Gastroesophageal sphincter (tissue), 4 donors: ENCODE results near the gene OLFM4. TPM values are rescaled to one million over a fixed set of nuclear protein-coding genes. Genes with fewer than 3 reads are reported as not detected.

Experiments used
- ATAC-seq: fragments of 150-250 bp; one replicate; pipeline ENCODE4 v1.9.1; 2016; ENCODE audit warnings: mild to moderate bottlenecking, moderate library complexity
- H3K27ac ChIP-seq, 4 donors: fragments of 200-600 bp; sonication (generic) in 3 of 4; 1 replicate in 3 of 4; 2 replicates in 1 of 4; pipeline ENCODE4 v1.5.1; 2016 to 2019
- H3K27me3 ChIP-seq: fragments of 200-600 bp; sonication (generic); one replicate; pipeline ENCODE4 v1.5.1; 2019
- H3K36me3 ChIP-seq, 2 donors: fragments of 200-600 bp; sonication (generic); one replicate each; pipeline ENCODE4 v1.5.1; 2019; ENCODE audit warnings: control low read depth in 1 of 2
- H3K4me1 ChIP-seq, 3 donors: fragments of 200-600 bp; sonication (generic); 1 replicate in 2 of 3; 2 replicates in 1 of 3; pipeline ENCODE4 v1.5.1; 2016 to 2019; ENCODE audit warnings: control low read depth in 2 of 3
- H3K4me3 ChIP-seq, 2 donors: fragments of 200-600 bp; sonication (generic); one replicate each; pipeline ENCODE4 v1.5.1; 2019; ENCODE audit warnings: mild to moderate bottlenecking in 1 of 2, moderate library complexity in 1 of 2
- H3K9me3 ChIP-seq, 3 donors: fragments of 200-600 bp; sonication (generic); one replicate each; pipeline ENCODE4 v1.5.1; 2017 to 2019; ENCODE audit warnings: control low read depth in 2 of 3
- CTCF ChIP-seq, 4 experiments: fragments of 200-600 bp in 2 of 4; fragments of 450-650 bp in 2 of 4; sonication (generic) in 1 of 4; IDR thresholded peaks; one replicate each; pipeline ENCODE4 v1.5.1; 2017 to 2019; ENCODE audit warnings: antibody characterized with exemption in 4 of 4, mild to moderate bottlenecking in 2 of 4, moderate library complexity in 2 of 4
- EP300 ChIP-seq: sonication (generic); formaldehyde crosslinking; IDR thresholded peaks from one replicate; pipeline ENCODE4 v1.6.1; 2017; ENCODE audit warnings: antibody characterized with exemption, mild to moderate bottlenecking
- POLR2A ChIP-seq, 2 donors: fragments of 450-650 bp; IDR thresholded peaks; one replicate each; pipeline ENCODE4 v1.6.1; 2017; ENCODE audit warnings: antibody characterized with exemption in 2 of 2, mild to moderate bottlenecking in 2 of 2, moderate library complexity in 1 of 2
- POLR2AphosphoS5 ChIP-seq: sonication (generic); formaldehyde crosslinking; IDR thresholded peaks from one replicate; pipeline ENCODE4 v1.6.1; 2017; ENCODE audit warnings: antibody characterized with exemption
- WGBS, 2 donors: methylation state at CpG; one replicate each; pipeline ENCODE4 v1.1.5; 2018; ENCODE audit warnings: low coverage in 1 of 2; 5-methylcytosine and 5-hydroxymethylcytosine counted together
- total RNA-seq, 4 donors: library from RNA; depleted of rRNA; stranded (reverse); fragments of >200 nt; gene quantifications; one replicate each; pipeline ENCODE4 v1.1.0, GENCODE V29; 2016

OLFM4 gene
- total RNA-seq, 4 donors from 2014 or later = 0.13 to 0.82 TPM; not detected in 2

- peaks cover 29% of the 10 kb centered on the region for H3K27me3 ChIP-seq
- H3K36me3 ChIP-seq = no peaks in the 10 kb centered on the region
- no peak overlapping the region for H3K4me3 ChIP-seq
- H3K9me3 ChIP-seq = no peaks in the 10 kb centered on the region
- 87 to 88% methylated on average over 4 to 8 of the region's 9 CpGs for WGBS, 2 donors
- no peaks in the 10 kb centered on the region for H3K4me1 ChIP-seq
- H3K27ac ChIP-seq = no peak overlapping the region
- no peak for TF ChIP-seq CTCF (IDR thresholded peaks at IDR 0.05)
- TF ChIP-seq POLR2A (IDR thresholded peaks at IDR 0.05) = no peak
- TF ChIP-seq EP300 = no peak
- TF ChIP-seq POLR2AphosphoS5 = no peak
- ATAC-seq = no peak
These were observed 32.4 kb downstream of the OLFM4 start for GRCh38 chr13:53060840-53061490.

- Histone ChIP-seq H3K4me1 (no peaks in the 10 kb centered on the region), H3K36me3 (no peaks in the 10 kb centered on the region), H3K9me3 (no peaks in the 10 kb centered on the region), H3K4me3 (no peak overlapping the region), H3K27ac (no peak overlapping the region), H3K27me3 (peaks cover 24% of the 10 kb centered on the region)
- WGBS, 2 donors = 27 to 41% methylated on average over 2 to 4 of the region's 4 CpGs
- TF ChIP-seq POLR2AphosphoS5 (no peak), EP300 (no peak), CTCF (IDR thresholded peaks at IDR 0.05) (no peak), POLR2A (IDR thresholded peaks at IDR 0.05) (no peak)
- ATAC-seq = peak; percentile 51
These were observed 36.1 kb downstream of the OLFM4 start for GRCh38 chr13:53064731-53065130.

- Histone ChIP-seq H3K4me1 (no peaks in the 10 kb centered on the region), H3K4me3 (no peak overlapping the region), H3K27me3 (peaks cover 20% of the 10 kb centered on the region), H3K9me3 (no peaks in the 10 kb centered on the region), H3K36me3 (no peaks in the 10 kb centered on the region), H3K27ac (no peak overlapping the region)
- ATAC-seq = no peak
- WGBS, 2 donors = 83% methylated on average over 2 of the region's 2 CpGs; no CpG with 5 or more reads in 1 of the 2 donors
- TF ChIP-seq POLR2A (IDR thresholded peaks at IDR 0.05) (no peak), CTCF (IDR thresholded peaks at IDR 0.05) (no peak), EP300 (no peak), POLR2AphosphoS5 (no peak)
These were observed 37.8 kb downstream of the OLFM4 start for GRCh38 chr13:53066411-53066810.

- 55 to 56% methylated on average over 3 to 7 of the region's 8 CpGs for WGBS, 2 donors
- Histone ChIP-seq H3K36me3 (no peaks in the 10 kb centered on the region), H3K4me3 (no peak overlapping the region), H3K9me3 (no peaks in the 10 kb centered on the region), H3K27me3 (peaks cover 14% of the 10 kb centered on the region), H3K4me1 (no peaks in the 10 kb centered on the region), H3K27ac (no peak overlapping the region)
- ATAC-seq = no peak
- TF ChIP-seq CTCF (IDR thresholded peaks at IDR 0.05) (no peak), POLR2AphosphoS5 (no peak), POLR2A (IDR thresholded peaks at IDR 0.05) (no peak), EP300 (no peak)
These were observed 40.2 kb downstream of the OLFM4 start for GRCh38 chr13:53068585-53069520.
